CD4-positive, alpha-beta T cell treated with Interleukin-21 for 1 hour (primary cell): ENCODE results near the gene CA10.

Experiments
- DNase-seq: peaks from one replicate; pipeline ENCODE4 v3.0.0-alpha.2; 2020

CA10 gene

DNA sequence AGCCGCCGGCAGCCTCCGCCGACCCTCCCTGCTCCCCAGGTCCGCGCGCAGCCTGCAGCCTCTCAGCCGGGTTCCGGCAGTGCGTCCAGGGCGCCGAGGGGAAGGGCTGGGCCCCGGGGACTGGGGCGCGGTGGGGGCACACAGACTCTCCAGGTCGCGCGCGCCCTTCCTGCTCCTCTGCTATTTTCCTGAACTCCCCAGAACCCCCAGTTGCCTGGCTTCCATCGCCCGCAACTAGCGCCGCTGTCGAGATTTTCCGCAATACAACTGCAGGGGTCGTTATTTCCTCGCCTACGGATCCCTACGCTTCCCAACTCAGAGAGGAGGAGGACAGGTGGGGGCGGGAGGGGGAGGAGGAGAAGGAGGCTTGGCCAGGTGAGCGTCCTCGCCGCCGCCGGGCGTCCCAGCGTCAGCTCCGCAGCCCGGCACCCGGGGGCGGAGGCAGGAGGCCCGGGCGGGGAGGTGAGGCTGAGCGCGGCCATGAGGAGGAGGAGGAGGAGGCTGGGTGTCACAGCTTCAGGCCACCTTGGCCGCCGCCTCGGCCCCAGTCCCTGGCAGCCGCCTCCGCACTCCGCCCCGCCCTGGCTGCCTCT is at the start of gene CA10:
Gene CA10 (minus strand): TSS at position 265 of the 593 bp plus-strand sequence.
- DNase-seq = no peak

GRCh38 chr17:52207796-52208195 is 49.3 kb upstream of the CA10 start:
- no peak for DNase-seq

DNA sequence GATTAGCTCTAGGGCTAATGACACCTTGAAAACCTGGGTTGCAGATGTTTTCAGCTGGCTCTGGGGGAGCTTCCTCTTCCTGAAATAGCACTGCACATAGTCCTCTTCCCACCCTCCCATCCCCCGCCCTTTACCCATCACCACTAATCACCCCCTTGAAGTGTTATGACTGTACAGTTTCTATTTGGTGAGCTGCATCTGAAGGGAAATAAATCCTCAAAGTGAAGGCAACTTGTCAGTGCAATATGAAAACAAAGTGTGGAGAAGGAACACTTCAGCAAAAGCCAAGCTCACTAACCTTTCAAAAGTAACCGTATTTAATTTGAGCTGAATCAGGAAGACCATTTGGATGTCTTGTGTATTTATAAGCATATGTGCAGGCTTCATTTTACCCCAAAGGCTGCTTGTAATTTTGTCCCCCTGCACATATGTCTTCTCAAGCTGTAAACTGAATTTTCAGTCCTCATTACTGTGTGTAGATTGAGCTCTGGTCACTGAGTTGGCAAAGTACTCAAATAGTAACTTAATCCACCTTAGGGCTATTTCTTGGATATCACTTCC is 44.1 kb upstream of the CA10 start:
- DNase-seq = no peak

DNA sequence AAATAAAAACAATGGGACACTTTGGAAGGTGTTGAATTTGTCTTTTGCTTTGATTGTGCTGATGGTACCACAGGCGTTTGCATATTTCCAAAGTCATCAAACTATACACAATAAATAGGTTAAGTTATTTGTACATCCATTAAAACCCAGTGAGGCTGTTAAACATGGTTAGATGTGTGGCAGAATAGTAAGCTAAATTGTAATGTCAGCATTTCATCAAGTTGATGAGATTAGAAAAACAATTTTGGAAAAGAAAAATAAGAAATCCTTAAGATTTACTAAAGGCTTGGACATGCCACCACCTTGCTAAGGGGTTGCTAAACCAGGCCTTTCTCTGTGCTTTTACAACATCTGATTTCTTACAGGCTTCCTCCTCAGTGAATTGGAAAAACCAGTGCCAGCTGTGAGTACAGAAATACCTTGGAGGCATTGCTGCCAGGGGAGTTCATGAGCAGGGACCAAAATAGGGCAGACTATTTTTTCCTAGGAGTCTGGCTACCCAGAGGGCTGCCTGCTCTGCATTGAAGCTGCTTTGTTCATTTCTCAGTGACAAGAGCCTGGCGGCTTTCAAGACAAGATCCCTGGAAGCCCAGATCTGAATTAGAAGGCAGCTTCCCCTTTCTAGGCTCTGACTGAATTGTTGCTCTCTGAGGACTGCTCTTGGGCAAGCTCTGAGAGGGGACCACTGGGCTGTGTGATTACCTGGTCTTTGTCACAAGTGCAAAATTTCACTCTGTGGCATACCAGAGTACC is 43.4 kb upstream of the CA10 start:
- no peak for DNase-seq

DNA sequence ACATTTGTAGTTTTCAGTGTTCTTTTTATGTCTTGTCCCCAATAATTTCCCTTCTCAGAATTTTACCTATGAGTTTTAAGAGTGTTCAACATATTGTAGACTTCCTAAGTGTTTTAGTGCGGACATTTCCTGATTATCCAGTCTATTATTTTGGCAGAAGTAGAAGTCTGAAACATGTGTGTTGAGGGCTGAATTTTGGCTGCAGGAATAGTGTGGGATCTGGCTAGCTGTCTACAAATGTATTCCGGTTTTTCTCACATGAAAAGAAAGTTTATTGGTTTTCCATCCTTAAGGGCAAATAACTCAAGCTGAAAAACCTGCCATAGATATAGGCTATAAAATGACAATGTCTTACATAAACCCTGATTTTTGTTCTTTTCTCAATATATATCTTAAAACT is 33.0 kb upstream of the CA10 start:
- DNase-seq = no peak

GRCh38 chr17:52181782-52182181 is 23.3 kb upstream of the CA10 start:
- DNase-seq = no peak

DNA sequence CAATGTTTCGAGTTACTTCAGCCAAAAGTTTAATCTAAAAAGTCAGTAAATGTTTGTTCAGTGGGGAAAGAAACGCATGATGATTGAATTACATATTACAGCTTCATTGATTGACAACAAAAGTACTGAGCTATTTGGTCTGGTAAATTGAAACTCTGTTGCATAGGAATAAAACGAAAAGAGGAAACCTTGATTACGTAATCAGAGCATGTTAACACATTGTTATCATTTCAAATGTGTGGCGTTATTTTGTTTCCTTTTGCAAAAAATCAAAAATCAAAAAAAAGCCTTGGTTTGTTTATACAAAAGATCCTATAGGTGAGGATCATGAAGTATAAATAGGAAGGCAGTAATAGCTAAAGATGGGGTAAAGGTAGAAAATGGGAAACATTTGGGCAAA is 19.5 kb upstream of the CA10 start:
- no peak for DNase-seq

DNA sequence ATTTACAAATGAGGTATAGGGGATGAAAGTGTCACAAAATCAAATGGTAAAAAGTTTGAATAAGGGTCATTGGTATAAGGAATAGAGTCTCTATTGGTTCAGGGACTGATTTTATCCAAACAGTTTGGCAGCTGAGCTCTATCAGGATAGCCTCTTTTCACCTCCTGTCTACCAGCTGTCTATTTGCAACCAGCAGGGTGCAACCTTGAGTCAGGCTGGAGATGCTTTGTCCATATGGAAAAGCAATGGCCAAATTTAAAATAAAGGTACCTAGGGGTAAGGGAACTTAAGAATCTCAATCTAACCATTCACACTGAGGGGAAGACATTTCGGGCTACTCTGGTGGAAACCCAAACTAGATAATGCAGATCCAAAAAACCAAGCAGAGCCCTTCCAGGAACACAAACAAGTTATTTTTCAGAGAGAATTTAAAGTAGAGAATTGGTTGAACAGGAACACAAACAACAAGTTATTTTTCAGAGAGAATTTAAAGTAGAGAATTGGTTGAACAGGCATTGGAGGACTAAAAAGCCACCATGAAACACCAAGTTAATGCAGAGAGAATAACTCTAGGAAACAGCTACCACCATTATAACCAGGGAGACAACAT is 12.6 kb upstream of the CA10 start:
- no peak for DNase-seq

- DNase-seq = no peak
Observed at GRCh38 chr17:52160136-52160567, 1.6 kb upstream of the CA10 start.

- no peak for DNase-seq
Observed at GRCh38 chr17:52159246-52160135, 977 bp upstream of the CA10 start.

DNA sequence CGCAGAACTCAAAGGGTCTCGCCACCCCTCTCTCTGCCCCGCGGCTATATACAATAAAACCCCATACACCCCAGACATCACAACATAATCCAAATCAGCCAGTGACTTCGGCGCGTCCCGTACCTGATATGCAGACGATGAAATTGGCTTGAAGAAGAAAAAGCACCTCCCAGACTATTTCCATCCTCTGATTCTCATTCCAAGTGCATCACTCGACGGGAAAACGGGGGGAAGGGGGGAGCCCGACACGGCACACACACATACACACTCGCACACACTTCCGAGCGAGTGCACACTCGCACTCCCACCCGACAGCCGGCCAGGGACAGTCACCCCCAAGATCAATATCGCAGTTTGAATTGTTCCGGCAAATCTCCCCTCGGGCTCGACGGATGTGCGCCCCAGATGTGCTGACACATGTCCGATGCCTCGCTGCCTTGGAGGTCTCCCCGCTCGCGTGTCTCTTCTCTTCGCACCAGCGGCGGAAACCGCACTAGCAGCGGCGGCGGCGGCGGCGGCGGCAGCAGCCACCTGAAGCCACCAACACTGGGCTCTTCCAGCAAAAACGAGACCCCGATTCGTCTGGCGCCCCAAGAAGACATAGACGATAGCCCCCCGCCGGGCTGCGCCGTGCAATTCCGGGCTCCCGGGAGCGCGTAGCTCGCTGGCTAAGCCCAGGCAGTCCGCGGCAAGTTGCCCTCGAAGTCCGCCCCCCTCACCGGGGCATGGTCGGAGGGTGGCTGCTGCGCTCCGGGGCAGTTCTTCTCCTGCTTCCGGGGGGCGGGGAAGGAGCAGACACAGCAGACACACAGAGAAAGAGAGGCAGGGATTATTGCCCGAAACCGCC is 688 bp downstream of the CA10 start:
- no peak for DNase-seq

DNA sequence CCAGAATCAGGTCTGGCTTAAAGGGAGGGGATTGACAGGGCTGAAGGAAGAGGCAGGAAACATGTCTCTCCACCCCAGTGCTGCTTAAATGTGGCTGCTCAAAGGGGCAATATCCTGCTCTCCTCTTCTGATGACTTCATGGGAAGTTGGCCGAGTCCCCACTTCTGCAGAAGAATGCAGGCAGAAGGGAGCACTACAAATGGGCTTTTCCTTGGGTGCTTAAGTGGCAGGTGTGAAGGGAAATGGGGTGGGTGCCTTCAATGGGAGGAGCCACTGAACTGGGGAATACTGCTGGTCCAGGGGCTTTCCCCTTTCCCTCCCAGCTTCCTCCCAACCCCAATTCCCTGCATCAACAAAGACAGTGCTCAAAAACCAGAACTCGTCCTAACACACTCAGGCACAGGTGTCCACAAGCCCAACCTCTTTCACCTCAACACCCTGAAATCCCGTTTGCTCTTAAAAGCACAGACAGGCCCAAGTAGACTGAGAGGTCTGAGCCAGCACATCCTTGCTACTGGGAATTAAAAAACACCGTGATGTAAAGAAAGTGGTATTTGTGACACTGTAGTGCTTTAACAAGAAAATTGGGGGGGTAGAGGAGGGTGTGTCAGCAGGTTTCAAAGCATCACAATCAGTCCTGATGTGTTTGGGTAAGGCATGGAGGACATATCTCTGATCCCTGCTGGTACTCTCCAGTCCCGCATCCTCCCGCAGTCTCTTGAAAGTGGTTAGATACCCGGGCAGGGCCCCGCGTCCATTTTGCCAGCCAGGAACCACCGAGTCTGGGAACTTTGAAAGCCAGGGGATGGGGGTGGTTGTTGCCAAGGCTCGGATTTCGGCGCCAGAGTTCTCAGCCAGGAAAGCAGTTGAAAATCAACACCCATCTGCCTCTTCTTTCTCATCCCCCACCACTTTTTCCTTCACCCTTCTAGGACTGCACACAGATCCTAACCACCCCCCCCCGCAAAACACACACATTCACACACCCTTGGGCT is 1.6 kb downstream of the CA10 start:
- no peak for DNase-seq

DNA sequence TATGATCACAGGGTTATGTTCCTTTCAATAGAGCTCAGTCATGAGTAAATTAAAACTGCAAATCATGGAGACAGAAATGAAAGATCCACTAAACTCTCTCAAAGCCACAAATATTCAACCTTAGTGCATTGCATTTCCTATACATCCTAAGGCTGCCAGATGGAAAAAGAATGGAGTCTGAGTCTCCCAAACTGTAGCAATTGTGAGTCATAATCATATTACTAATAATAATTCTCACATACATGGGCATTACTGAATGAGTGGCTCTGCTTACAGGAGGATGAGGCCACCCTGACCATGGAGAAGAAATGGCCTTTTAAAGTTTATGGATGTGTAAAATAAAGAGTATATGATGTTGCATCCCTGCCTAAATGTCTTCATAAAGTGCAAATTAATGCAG is 3.2 kb downstream of the CA10 start:
- DNase-seq = no peak

DNA sequence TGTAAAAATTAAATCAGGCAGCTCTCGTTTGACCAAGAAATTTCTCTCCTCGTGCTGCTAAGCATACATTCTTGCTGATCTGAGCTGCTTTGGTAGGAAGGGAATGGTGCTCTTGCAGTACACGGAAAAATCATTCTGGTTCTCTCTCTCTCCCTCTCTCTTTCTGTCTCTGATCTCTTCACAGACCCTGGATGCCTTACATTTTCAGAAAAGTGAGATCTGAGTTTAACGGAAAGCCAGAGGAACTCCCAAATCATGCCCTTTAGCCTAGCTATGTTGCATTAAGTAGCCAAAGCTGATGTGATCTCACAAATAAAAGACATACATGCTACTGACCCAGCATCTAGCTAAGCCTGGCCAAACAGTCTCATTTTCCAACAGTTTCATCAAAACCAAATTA is 4.0 kb downstream of the CA10 start:
- DNase-seq = no peak

- DNase-seq = no peak
Observed at GRCh38 chr17:52150935-52151334, 7.6 kb downstream of the CA10 start.

DNA sequence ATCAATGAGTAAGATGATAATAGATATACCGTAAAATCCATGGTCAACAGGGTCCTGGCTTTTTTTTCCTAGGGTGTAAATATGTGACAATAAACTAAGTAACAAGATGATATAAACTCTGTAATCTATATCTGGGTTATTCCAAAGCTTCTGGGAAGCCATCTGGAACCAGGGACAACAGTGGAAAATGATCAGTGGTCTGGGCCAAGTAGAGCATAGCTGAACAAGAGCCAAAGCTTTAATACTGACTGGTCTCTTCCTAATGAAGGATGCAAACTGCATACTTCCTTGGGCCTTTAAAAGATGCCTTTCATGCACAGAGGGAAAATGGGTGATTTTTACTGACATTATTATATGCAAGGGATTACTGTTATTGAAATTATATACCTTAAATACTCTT is 8.9 kb downstream of the CA10 start:
- DNase-seq = no peak

DNA sequence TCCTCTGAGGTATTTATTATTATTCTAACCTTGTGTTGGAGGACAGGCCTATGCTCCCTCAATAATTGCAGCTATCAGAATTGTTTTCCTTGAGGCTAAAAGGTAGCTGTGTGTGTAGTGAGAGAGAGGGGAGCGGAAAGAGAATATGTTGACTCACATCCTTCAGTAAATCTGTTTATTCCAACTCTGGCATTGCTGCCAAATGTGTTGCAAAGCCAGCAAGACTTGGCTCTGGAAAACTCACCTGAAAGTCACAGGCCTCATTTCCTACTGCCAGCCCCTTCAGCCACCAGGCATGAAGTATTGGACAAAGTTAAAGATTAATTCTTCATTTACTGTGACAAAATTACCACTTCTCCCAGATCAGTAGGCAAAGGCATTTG is 9.6 kb downstream of the CA10 start:
- DNase-seq = no peak

DNA sequence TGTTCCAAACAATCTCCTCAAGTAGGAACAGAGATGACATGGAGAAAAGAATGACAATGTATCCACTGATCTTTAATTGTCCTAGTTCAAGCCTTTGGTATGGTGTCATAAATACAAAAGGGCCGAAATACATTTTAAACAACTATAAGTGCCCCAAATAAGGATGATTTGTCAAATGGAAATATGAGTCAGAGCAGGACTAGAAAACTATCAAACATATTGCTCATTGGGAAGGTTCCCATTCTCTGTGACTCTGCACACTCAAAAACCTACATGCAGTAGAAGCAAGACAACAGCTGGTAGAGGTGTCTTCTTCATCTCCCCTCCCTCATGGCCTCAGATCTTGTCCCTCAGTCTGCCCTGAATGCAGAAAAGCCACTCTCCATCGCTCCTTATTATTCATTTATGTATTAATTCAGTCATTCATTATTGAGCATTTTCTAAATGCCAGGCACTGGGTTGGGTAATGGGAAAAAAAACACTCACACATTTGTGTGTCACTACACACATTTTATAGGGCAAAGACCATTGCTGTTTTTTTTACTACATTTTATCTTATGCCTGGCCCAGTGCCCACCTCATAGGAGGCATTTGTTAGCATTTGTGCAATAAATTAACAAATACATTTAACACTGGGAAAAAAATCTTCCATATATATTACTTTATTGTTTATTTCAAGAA is 10.1 kb downstream of the CA10 start:
- no peak for DNase-seq

- no peak for DNase-seq
Observed at GRCh38 chr17:52147872-52148271, 10.6 kb downstream of the CA10 start.

- no peak for DNase-seq
Observed at GRCh38 chr17:52147431-52147830, 11.1 kb downstream of the CA10 start.
